CMK (cell line): ENCODE results near the gene SLMAP.
A peak's percentile ranks its signal among the peaks of the same experiment; 100 is the strongest.

Experiments used
- DNase-seq: peaks from one replicate; pipeline ENCODE4 v3.0.0-alpha.2; 2010; ENCODE audit warnings: low read depth

SLMAP gene

DNA sequence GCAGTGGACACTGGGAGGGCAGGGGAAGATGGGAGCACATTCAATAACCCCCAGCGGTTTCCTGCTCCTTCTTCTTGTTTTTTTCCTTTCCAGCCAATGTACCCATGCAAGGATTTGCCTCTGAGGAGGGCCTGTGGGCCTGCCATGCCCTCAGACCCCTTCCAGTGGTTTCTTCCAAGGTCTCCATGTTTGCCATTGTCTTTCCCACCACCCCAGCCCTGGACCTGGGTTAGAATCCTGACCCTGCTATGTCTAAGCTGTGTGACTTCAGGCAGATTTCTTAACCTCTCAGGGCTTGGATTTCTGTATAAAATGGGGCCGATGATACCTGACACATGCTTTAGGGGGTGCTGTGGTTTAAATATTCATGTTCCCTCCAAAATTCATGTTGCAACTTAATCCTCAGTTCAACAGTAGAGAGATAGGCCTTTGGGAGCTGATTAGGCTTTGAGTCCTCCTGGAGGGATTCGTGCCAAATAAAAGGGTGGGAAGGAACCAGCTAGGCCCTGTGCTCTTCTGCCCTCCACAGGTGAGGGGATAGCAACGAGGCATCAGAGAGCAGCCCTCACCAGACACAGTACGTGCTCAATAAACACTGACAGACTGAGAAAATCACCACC lies 205.8 kb downstream of the SLMAP start:
- no peak for DNase-seq

DNA sequence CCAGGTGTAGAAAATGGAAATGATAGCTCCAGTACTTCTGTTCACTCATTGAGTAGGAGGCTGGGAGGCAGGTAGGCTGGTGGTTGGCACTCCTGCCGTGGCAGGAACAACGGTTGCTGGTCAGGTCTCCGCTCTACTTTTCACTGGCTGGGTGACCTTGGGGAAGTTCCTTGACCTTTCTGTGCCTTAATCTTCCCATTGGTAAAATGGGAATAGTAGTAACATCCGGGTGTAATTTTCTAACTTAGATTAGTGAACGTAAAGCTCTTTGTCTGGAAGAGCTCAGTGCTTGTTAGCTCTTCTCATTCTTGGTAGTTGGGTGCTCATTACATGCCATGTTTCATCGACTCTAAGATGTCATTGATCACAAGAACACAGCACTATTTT lies 206.3 kb downstream of the SLMAP start:
- no peak for DNase-seq

DNA sequence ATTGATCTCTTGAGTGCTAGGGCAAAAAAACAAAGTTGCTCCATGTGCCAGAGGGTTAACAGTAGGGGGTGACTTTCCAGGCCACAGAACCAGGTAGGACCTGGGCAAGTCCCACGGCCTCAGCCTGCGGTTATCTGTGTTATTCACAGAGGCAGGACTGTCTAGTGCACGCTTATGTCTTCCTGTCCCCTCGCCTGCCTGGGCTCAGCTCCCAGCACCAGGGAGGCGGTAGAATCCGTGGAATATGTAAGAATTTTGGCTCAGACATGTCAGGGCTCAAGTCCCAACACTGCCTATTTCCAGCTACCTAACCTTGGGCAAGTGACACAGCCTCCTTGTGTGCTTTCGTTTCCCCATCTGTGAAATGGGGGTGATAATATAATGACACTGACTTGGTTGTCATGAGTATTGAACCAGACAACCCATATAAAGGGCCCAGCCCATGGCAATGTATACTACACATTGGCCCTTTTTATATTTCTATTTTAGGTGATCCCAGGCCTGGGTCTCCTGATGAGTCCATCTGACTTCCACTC lies 207.8 kb downstream of the SLMAP start:
- no peak for DNase-seq

DNA sequence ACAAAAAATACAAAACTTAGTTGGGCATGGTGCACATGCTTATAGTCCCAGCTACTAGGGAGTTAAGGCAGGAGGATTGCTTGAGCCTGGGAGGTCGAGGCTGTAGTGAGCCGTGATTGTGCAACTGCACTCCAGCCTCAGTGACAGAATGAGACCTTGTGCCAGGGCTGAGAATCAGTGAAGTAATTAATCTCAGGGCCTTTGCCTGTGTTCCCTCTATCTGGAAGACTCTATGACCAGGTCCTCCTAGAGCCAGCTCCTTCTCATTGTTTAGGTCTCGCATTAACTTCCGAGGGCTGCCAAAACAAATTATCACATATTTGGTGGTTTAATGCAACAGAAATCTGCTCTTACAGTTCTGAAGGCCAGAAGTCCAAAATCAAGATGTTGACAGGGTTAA lies 210.7 kb downstream of the SLMAP start:
- no peak for DNase-seq

DNA sequence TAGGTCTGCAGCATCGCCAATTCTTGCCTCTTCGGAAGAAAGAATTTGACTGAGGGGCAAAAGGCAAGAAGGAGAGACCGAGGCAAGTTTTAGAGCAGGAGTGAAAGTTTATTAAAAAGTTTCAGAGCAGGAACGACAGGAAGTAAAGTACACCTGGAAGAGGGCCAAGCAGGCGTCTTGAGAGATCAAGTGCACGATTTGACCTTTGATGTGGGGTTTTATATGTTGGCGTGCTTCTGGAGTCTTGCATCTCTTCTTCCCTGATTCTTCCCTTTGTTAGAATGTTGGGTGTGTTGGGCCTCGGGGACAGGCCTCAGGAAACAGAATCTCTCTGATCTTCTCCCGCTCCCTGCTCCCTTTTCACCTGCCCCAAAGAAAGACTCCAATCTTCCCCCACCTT lies 211.5 kb downstream of the SLMAP start:
- no peak for DNase-seq

DNA sequence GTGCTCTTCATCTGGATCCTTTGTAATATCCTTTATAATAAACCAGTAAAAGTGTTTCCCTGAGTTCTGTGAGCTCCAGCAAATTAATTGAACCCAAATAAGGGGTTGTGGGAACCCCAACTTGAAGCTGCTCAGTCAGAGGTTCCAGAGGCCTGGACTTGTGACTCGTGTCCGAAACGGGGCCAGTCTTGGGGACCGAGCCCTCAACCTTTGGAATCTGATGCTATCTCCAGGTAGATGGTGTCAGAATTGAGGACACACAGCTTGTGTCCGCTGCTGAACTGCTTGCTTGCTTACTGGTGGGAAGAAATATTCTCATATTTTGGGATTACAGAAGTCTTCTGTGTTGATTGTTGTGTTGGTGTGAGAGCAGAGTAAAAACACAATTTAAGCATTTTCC lies 212.4 kb downstream of the SLMAP start:
- no peak for DNase-seq

DNA sequence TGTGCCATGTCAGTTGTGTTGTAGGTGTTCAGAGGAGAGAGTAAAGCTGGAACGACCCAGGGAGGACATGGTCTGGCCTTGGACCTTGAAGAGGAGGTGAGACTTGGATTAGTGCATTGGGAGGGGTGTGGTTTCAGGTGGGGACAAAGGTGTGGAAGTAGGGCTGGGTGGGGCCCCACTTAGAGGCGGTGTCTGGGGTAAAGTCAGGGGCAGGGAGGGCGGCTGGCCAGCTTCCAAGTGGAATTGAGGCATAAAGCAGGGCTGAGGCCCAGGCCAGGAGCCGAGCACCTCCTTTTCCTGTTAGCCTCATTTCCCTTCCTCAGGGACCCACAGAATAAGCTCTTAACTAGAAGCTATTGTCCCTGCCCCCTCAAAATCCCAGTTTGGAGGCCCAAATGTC lies 215.9 kb downstream of the SLMAP start:
- DNase-seq = no peak

DNA sequence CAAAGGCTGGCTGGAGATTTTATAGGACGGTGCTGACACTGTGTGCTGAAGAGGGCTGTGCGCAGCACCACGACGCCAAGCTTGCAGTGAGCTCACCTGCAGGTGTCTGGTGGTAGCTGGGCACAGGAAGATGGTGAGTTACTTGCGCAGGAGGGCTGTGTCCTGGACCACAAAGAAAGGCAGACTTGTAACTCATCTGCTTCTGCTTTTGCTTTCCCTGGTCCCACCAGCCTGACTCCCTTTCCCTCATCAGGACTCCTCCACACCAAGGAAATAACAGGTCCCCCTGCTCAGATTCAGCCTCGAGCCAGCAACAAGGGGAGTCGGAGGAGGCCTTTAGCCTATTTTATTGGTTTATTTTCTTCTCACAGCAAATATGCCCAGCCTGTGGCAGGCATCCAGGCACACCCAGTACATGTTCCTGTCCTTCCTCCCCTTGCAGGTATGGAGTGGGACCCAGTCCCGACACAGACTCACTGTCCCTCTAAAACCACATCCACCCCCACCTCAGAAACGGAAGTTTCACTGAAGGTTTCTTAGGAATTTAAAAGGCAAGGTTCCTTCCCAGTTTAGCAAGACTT lies 216.5 kb downstream of the SLMAP start:
- no peak for DNase-seq

DNA sequence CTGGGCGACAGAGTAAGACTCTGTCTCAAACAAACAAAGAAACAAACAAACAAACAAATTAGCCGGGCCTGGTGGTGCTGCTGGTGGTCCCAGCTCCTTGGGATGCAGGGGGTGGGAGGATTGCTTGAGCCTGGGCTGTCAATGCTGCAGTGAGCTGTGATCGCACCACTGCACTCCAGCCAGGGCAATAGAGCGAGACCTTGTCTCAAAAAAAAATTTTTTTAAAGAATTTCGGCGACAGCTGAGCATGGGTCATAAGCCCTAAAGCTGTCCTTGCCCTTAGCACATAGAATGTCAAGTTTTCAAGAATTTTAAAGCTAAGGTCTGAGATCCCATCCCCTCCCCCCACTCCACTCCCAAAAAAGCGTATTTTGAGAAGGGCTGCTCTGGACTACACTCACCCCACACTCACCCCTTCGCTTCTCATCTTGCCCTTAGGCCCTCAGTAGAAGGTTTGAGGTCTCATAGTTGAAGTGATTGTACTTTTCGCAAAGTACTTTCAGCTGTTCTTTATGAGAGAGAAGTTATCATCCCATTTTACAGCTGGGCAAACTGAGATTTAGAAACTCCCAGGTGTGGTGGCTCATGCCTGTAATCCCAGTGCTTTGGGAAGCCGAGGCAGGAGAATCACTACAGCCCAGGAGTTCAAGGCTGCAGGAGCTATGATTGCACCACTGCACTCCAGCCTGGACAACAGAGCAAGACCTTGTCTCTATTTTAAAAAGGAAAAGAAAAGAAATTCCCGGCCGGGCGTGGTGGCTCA lies 217.8 kb downstream of the SLMAP start:
- no peak for DNase-seq

DNA sequence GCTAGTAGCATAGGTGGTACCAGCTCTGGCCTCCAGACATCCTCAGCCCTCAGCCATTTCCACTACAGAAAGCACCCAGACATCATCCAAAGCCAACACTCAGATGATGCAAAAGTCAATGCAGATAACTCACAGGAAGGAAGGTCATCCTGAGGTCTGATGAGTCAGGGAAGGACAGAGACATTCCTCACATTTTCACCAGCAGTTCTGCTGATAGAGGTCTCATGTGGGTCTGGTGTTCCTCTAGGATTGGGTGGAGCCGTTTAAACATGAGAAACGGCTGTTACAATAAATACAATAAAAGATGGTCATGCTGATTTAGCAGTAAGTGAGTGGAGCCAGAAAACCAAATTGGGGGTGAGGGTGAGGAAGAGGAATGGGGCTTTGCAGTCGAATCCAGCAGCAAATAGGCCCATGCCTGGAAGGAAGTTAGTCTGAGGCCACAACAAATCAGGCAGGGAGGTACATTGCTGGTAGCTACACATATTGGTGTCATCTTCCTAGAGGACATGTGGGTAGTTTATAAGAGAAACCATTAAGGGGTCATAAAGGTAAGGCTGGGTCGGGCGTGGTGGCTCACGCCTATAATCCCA lies 218.8 kb downstream of the SLMAP start:
- DNase-seq = peak; percentile 58

DNA sequence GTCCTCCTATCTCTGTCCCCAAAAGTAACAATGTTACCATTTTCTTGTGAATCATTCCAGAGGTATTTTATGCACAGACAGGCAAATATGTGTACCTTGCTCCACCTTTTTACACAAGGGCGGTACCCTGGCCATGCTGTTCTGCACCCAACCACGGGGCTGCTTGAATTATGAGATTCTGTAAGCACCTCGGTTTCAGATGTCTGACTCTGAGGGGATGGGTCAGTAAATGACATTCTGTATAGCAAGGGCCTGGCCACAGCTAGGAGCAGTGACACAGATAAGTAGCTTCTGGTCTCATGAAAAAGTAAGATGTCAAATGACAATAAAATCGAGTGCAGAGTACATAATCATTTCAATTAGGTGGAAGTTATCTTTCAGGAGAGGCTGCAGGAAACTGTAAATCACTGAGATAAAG lies 221.7 kb downstream of the SLMAP start:
- DNase-seq = no peak

DNA sequence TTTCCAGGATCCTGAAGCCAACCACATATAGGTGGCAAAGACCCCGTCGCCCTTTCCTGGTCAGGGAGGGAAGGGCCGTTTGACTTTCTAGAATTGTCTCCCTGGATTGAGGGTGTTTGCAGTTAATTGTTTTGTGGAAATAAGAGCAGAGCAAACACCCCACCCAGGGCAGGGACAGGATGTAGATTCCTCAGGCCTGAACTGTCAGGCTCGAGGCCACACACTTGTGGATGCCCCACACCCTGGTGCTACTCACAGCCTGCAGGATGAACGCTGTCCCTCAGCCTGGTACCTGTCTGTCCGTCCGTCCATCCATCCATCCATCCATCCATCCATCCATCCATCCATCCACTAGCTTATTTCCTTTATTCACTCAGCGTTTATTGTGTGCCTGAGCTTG lies 222.2 kb downstream of the SLMAP start:
- DNase-seq = no peak
